ENCODE measurements around the gene ADGRL3.
"Not testable (repeated sequence)": the region's sequence is repeated elsewhere in the genome, so short reads cannot be mapped to it uniquely, and the experiment has no call there.

The ADGRL3 gene

DNA sequence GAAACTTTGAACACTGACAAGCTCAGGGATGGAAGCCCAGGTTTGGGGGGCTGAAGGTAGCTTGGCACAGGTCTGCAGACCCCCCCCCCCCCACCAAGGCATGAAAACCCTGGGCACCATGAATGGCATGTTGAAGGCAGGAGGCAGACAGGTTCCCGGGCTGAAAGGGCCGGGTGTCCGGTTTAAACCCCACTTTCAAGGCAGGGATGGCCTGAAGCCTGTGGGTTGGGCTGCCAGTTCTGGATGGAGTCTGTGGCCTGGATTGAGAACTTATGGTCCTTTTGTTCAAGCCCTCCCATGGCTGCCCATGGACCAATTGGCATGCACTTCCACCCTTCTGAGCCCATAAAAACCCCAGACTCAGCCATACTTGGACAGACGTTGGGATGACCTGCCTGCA, 616.9 kb downstream of the ADGRL3 start:
- DNase-seq (ENCODE audit: low read depth) = no peak

DNA sequence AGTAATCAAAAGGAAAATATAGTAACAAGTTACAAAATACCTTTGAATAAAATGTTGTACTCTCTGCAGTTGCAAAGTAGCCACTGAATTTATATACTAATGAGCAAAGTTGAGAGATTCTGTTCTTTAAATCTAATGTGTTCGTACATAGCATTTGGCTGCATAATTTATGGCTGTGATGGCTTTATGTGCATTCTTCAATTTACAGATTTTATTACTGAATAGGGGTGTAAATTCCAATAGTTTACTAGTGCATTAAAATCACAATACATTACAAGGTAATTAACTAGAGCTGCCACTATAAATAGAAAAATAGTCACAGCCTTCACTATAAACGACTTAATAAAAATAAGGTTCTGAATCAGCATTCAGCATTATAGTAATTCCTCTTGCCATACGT, 620.0 kb downstream of the ADGRL3 start:
- DNase-seq (ENCODE audit: low read depth) = no peak

DNA sequence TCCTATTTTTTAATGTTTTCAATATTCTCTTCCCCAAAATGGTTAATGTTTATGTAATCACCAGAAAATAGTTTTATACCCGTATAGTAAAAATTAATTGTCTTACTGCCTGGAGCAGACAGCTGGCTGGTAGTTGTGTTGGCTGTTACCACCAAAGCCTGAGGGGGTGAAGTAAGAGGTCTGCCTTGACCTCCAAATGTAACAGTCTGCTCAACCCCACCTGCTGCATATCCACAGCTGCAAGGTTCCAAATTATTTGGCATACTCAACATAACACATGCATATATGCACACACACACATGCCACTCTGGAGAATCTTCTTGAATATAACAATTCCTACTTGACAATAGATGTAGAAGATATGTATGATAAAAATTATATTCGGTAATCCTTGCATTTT, 624.3 kb downstream of the ADGRL3 start:
- DNase-seq (ENCODE audit: low read depth) = no peak

DNA sequence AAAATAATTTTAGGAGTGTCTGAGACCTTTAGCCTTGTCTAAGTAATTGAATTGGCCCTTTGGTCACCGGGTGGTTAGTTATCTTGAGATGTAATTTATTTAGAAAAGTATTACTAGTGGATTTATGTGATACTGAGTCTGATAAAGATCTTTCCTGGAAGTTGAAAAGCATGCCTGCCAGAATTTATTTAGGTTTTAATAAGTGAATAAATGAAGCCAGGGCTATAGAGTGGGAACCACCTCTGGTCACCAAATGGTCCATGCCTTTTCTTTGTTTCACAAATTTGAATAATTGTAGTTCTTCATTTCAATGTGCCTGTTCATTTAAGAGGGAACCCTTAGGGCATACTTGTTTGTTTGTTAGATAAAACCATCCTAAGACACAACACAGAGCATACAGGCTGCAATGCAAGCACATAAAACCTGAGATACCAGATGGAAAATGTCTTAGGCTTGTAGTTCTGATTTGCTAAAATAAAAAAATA, 627.8 kb downstream of the ADGRL3 start:
- DNase-seq (ENCODE audit: low read depth) = no peak

DNA sequence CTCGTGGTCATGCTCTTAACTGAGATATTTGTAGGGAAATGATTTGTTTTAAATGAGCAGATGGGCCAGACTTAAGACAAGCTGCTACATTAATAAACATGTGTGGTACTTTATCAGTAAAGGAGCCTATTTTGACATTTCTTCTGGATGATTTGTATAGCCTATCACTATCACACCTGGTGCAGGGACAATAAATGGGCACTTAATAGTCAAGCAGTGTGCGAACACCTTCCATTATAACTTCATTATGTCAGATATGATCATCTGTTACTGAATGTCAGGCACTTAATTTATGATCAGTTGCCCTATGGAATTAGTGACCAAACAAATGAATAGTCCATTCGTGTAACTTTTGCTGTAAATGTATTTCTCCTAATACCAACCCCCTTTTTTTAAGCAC, 628.8 kb downstream of the ADGRL3 start:
- no peak for DNase-seq (ENCODE audit: low read depth)

DNA sequence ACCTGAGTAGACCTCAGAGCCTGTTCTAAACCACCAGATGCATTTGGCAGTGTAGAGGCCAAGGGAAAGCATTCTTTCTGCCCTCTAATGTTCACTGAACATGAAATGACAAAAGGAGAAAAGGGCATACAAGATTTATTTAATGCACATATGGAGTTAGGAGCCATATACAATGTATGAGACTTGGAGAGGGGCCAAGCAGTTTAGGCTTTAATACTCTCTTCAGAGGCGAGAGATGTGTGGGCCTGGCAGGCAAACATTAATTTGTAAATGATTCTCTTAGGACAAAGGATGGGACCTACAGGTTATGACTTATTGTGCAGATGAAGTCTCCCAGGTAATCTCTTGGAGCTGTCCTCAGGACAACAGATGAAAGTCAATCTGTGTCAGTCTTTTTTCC, 631.9 kb downstream of the ADGRL3 start:
- DNase-seq (ENCODE audit: low read depth) = no peak

DNA sequence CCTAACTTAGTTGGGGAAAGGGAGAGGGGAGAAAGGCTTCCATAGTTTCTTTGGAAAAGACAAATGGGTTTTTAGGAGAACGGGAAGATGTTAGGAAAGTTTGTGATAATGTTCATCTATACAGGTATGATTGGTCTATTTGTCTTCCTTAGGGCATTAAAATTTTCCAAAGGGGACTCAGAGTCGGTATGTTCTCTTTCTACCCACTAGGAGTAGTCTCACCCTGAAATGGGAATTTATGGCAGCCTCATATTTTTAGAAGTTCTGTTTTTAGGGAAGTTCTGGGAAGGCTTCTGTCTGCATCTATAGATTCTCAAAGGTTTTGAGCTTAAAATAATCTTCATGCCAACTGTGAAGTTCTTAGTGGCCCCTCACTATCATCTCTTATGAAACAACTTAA, 637.3 kb downstream of the ADGRL3 start:
- no peak for DNase-seq (ENCODE audit: low read depth)

DNA sequence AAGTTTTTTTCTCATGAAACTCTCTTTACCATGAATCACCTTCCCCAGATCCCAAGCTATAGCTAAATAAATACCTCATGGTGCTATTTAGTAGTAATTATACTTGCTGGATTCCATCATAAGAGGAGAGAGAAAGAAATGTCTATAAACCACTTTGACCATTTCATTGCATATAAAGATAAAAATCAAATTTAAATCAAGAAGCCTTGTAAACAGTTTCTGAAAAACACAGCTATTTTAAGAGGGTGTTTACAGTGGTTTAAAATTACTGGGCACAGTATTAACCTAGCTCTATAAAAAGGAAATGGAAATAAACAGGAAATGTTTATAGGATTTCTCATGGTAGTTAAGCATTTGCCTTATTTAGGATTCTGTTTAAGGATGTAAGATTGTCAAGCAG, 637.9 kb downstream of the ADGRL3 start:
- DNase-seq (ENCODE audit: low read depth) = no peak

DNA sequence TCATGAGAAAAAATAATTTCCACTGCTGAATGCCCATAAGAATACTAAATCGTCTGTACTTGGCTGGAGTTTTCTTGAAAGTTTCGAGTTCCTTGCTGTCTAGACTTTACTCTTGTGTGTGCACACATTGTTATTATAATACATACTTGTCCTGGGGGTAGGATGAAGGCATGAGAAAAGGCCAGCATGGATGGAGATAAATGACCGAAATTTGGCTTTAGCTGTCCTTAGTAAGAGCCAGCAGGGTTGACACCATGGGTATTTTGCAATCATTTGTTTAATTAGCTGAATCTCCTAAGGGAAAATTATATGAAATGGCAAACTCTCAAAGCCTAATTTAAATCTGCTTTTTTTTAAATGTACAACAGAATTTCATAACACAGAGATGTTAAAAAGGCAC, 641.6 kb downstream of the ADGRL3 start:
- DNase-seq (ENCODE audit: low read depth) = no peak

DNA sequence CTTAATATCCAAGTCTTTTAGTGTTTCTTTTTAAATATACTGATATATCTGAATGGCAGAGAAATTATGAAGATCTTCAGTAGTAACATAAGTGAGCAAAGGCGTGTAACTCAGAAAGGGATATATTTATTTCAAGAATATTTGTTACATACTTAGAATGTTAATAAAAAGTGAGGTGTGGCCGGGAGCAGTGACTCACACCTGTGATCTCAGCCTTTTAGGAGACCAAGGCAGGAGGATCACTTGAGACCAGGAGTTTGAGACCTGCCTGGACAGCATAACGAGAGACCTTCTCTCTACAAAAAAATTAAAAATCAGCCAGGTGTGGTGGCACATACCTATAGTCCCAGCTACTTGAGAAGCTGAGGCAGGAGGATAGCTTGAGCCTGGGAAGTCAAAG, 651.0 kb downstream of the ADGRL3 start:
- DNase-seq (ENCODE audit: low read depth) = no peak

DNA sequence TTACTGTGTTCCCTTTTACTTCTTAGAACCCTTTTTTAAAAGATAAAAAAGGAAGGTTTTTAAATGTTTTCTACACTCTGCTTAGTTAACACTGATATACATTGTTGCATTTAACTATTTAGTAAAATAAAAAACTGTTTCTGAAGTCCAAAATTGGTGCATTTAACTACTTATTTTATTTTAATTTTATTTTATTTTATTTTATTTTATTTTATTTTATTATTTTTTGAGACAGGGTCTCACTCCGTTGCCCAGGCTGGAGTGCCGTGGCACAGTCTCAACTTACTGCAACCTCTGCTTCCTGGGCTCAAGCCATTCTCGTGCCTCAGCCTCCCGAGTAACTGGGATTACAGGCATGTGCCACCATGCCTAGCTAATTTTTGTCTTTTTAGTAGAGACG, 652.0 kb downstream of the ADGRL3 start:
- not testable (repeated sequence) for DNase-seq (ENCODE audit: low read depth)

DNA sequence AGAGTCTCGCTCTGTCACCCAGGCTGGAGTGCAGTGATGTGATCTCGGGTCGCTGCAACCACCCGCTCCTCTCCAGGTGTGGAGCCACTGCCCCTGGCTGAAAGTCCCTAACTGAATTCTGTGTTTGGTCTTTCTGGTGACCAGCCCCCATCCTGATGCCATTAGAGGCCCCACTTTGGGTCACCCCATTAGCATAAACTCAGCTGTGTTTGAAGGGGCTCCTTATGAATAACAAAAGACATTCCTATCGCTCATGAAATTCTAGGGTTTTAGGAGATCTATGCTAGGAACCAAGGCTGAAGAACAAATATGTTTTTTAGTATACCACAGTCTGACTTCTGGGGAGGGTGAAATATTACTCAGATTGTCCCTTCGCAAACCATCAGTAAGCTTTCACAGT, 652.9 kb downstream of the ADGRL3 start:
- no peak for DNase-seq (ENCODE audit: low read depth)

DNA sequence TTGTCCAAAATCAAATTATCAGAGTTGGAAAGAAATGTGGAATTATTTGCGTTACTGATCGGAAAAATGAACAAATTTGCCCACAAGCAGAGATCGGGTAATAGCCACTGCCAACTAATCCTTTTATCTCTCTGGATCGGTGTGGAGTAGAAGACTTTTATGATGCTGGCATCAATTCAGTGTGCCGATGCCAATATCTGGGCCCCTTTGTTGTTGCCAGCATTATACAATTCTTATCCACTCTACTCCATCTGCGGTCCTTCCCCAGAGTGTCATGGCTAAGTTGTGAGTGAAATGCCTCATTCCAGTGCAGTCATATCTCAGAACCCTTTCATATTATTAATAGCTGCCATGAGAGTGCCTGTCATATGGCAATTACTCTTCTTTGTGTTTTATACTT, 660.2 kb downstream of the ADGRL3 start:
- DNase-seq (ENCODE audit: low read depth) = no peak

DNA sequence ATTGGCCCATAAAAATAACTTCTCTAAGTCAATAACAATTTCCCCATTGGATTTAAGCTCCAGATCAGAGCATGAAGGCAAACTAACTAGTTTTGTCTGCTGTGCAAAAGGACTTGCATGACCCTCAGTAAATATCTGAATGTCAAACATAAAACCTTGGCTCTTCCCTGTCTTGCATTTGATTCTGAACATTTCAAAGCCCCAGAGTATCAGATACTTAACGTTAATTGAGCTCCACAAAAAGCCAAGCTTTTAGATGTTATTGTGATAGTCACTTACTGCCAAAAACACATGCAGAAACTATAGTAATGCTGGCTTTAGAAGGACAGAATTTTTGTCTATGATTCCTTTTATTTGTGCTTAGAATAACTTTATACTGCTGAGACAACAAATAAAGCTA, 664.2 kb downstream of the ADGRL3 start:
- DNase-seq (ENCODE audit: low read depth) = no peak

DNA sequence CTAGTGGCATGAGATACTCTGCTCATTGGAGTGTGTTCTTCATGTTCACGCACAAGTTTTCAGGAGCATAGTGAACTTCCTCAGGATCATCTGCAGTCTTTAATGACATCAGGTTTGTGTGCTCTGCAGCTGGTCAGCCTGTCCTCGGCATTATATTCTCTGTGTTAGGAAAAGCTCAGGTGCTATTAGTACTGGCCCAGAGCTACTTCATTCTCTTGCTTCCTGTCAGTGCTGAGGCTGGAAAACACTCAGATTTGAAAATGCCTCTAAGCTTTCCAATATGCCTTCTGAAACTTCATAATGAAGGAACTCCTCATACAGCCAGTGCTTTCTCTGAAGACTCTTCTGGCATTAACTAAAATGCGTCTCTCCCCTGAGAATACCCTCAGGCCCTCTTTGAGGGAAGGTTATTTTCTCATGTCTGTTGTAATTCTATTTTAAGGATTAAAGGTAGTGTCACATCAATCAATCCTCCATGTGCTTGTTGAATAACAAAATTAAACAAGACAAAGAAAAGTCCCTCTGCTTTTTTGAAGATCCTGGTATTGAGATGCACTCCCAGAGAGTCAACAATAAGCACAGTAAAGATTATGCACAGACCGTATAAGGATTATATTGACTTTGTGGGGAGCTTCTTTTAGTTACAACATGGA, 666.4 kb downstream of the ADGRL3 start:
- no peak for DNase-seq (ENCODE audit: low read depth)

DNA sequence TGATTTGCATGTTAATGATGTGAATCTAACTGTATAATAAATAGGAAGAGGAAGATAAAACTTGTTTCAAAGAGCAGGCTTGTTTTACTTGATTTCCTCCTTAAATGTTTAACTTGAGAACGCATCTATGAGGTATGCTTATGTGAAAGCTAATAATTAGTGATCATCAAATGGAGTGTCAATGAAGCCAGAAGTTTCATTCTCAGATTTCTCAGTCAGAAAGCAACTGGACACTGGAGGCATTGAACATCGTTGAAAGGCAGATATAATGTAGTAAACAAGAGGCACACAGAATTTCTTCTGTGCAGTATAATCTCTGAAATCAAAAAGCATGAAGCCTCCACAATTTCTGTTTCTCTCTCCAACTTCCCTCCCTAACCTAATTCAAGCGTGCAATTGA, 672.9 kb downstream of the ADGRL3 start:
- no peak for DNase-seq (ENCODE audit: low read depth)

DNA sequence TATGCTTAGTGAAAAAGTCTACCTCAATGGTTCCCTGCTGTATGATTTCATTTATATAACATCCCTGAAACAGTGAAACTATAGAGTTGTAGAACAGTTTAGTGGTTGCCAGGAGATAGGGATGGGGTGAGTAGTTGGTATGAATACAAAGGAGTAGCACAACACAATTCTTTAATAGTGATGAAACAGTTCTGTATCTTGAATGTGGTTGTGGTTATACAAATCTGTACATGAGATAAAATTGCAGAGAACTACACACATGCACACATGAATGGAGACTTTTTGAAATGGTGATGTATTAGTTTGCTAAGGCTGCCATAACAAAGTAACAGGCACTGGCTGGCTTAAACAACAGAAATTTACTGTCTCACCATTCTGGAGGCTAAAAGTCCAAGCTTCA, 677.1 kb downstream of the ADGRL3 start:
- DNase-seq (ENCODE audit: low read depth) = no peak

DNA sequence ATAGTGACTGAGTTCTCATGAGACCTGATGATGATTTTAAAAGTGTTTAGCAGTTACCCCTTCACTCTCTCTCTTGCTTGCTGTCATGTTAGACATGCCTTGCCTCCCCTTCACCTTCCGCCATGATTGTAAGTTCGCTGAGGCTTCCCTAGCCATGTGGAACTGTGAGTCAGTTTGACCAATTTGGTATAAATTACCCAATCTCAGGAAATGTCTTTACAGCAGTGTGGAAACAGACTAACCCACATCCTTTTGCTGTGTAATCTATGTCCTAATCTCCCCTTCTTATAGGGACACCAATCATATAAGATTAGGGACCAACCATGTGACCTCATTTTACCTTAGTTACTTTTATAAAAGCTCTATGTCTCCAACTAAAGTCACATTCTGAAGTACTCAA, 677.8 kb downstream of the ADGRL3 start:
- no peak for DNase-seq (ENCODE audit: low read depth)

DNA sequence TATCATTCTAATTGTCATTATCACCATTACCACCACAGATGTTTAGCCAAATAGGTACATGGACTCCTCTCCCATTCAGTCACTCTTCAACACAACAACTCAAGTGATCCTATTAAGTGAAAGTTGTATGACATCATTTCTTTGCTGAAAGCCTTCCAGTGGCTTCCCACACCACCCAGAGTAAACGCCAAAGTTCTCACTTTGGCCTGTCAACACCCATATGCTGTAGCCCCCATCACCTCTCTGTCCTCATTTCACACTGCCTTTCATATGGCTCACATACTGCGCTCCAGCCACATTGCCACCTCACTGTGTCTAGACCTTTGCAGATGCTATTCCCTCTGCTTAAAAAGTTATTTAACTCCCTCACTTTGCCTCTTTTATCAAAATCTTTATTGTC, 682.3 kb downstream of the ADGRL3 start:
- DNase-seq (ENCODE audit: low read depth) = no peak

DNA sequence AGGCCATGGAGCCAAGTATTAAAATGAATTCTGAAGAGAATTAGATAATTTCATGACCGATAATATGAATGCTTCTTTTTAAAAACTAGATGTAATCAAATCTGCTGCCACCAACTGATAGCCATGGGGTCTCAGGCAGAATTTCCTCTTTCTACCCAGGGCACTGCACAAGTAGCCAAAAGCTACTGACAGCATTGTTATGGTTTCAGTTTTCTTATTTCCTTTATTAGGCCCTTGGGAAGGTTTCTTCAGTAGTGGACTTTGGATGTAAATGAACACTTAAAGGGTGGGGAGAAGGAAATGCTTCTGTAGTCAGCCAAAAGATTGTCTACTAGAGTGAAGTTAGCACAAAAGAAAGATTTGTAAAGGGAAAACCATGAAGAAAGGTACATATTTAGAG, 686.0 kb downstream of the ADGRL3 start:
- no peak for DNase-seq (ENCODE audit: low read depth)

DNA sequence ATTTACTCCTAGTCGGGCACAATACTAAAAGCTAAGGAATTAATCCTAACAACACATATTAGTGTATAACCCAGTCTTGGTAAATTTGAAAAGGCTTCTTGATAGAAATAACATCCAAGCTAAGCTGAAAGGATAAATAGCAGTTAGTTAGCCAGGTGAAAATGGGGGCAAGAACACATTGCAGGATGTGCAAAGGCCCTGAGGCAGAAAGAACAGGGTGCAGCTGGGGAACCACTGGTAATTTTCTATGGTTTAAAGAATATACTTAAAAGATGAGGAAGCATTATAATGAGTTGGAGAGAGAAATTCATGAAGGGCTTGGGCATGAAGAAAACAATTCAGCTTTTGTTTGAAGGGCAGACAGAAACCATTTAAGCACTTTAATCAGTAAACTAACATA, 689.0 kb downstream of the ADGRL3 start:
- no peak for DNase-seq (ENCODE audit: low read depth)

DNA sequence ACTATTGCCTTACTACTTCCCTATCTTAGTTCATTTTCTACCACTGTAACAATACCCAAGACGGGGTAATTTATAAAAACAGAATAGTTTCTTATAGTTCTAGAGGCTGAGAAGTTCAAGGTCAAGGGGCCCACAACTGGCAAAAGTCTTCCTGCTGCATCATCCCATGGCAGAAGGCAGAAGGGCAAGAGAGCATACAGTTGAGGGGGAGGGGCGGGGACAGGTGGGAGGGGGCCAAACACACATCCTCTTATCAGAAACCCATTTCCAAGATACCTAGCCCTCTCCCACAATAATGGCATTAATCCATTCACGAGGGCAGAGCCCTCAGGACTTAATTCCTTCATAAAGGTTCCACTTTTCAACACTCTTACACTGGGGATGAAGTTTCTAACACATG, 690.2 kb downstream of the ADGRL3 start:
- no peak for DNase-seq (ENCODE audit: low read depth)

DNA sequence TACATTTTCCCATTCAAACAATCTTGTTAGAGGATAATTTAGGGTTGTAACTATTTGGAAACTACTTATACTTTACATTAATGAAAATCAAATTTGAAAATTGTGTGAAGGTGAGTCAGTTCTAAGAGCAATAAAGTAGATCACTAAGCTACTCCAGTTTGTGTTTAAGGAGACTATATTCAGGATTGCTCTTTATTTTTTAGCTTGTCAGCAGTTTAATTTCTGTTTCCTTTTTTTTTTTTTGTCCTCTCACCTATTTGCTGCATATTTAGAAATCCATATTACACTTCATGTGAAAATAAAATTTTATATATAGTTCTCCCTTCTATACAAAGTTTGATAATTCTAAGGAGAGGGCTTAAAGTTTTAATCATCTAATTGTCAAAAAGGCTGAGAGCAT, 691.8 kb downstream of the ADGRL3 start:
- no peak for DNase-seq (ENCODE audit: low read depth)

DNA sequence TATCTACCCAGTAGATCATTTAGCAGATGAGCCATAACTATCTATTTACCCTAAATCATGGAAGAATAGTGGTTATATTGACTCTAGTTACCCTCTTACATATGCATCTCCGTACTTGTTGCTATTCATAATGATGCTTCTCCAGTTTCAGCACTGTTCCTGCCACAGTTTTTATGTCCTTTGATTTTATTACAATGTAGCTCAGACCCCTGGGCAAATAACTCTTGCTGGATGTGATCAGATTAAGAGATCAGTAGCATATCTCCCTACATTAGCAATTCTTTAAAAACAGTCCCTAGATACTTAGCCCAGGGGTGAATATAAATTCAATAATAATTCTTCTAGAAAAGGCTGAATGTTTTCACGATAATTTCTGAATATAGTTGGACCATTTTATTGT, 696.5 kb downstream of the ADGRL3 start:
- DNase-seq (ENCODE audit: low read depth) = no peak

DNA sequence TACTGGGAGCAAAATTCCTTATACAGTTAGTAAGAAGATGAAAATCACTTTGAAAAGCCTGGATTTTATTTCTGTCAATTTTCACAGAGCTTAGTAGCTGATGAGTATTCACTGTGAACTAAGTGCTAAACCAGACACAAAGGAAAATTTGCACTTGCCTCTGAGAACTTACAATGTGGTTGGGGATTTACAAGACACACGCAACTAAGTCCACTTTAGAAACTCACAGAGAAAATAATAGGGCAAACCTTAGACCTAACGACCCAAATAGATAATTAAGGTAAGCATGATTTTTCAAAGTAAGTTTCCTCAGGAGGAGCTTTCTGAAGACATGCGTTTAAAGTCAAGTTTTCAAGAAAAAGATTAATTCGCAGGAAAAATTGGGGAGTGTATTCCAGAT, 708.9 kb downstream of the ADGRL3 start:
- no peak for DNase-seq (ENCODE audit: low read depth)
